GM19455 (cell line): ENCODE results near the gene HSPA12A.

ENCODE experiments used
- ATAC-seq: cut with Tn5 transposase; IDR thresholded peaks from one replicate; pipeline ENCODE4 v1.9.1; 2021; ENCODE audit not compliant: unreplicated experiment

Gene HSPA12A

GRCh38 chr10:116694927-116695268 lies 47.5 kb downstream of the HSPA12A start:
- ATAC-seq: no peak

- no peak for ATAC-seq
Observed at GRCh38 chr10:116694243-116694926, 48.0 kb downstream of the HSPA12A start.

DNA sequence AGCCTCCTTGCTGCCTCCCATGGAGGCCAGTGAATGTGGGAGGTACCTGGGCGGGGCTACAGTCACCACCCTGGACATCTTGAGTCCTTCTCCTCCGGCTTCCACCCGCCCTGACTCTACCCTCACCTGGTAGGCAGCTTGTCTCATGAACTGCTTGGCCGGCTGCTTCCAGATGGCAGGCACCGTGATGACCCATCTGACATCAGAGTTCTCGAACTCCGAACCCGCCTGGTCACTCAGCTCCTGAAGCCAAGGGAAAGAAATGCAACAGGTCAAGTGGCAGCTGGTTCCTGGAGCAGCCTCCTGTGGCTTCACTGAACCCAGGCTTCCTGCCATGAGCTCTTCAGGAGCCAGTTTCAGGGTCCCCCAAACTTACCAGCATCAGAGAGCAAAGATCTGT lies 50.1 kb downstream of the HSPA12A start:
- ATAC-seq: no peak

DNA sequence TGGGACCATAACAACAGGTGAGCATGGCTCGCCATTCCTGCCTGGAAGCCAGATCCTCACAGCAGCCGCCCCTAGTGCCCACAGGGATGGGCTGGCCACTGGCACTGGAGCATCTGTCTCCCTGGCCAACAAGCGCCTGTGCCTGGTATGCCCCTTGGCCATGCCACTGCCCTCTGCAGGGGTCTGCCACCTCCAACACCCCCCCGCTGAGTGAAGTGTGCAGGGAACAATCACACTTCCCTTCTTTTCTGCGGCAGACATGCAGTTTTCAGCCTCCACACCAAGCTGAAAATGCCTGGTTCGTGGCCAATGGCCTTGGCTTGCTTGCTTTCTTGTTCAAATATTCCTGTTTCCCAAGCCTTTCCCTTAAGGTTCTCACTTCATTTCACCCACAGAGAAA lies 50.7 kb downstream of the HSPA12A start:
- no peak for ATAC-seq

- no peak for ATAC-seq
Observed at GRCh38 chr10:116690356-116691322, 51.7 kb downstream of the HSPA12A start.

DNA sequence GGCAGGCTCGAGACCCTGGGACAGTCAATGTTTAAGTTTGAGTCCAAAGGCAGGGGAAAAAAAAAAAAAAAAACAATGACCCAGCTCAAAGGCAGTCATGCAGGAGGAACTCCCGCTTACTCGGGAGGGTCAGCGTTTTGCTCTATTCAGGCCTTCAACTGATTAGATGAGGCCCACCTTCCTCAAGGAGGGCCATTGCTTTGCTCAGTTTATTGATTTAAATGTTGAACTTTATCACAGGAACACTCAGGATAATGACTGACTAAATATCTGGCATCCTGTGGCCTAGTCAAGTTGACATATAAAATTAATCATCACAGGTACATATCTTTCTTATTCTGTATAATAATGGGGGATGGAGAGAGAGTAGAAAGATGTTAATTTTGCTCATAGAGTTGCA lies 52.6 kb downstream of the HSPA12A start:
- no peak for ATAC-seq

- ATAC-seq: no peak
Observed at GRCh38 chr10:116688741-116689495, 53.4 kb downstream of the HSPA12A start.

GRCh38 chr10:116688241-116688711 lies 54.1 kb downstream of the HSPA12A start:
- ATAC-seq: no peak

DNA sequence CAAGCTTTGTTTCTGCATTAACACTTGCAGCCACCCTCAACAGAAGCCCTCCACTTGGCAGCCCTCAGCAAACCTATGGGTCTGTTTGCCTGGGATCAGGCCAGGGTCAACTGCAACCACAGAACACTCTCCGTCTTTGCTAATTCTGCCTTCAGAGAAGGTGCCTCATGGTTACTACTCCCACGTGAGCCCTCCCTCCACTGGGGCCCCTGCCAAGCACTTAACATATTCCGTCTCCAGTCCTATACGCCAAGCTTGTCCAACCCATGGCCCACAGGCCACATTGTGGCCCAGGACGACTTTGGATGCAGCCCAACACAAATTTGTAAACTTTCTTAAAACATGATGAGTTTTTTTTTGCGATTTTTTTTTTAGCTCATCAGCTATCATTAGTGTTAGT lies 54.7 kb downstream of the HSPA12A start:
- ATAC-seq: no peak

GRCh38 chr10:116686632-116687031 lies 55.7 kb downstream of the HSPA12A start:
- no peak for ATAC-seq

- no peak for ATAC-seq
Observed at GRCh38 chr10:116685807-116686206, 56.6 kb downstream of the HSPA12A start.

- no peak for ATAC-seq
Observed at GRCh38 chr10:116684781-116685180, 57.6 kb downstream of the HSPA12A start.

DNA sequence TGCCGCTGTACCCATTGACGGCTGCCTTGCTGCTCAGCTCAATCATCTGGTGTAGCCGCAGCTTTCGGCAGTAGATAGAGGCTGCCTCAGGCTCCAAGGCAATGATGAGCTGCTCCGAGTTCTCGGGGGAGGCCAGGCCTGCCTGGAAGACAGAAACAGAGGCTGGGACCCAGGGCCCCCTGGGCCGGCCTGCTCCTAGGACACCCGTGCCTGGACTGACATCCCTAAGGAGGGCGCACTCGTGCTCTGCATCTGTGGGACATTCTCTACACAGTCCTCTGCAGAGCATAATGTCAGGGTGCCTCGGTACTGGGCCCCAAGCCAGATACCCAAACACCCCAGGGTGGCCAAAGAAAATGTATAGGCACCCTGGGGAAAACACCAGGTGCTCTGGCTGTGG lies 58.5 kb downstream of the HSPA12A start:
- ATAC-seq: no peak

DNA sequence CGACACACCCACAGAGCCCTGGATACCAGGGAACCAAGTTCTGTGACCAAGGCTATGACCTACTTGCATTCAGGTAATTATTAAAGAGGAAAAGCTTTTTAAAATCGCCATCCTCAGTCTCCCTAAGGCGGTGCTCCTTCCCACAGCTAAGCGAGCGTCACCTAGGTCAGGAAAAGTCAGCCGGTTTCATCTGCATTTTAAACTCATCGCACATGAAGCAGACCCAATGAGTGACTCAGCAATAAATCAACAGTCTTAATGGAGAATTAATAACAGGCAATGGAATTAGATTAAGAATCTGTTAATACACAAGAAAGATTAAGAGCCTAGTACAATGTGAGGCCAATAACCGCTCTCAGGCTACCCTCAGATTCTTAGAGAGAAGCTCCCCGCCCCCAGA lies 59.2 kb downstream of the HSPA12A start:
- ATAC-seq: no peak

DNA sequence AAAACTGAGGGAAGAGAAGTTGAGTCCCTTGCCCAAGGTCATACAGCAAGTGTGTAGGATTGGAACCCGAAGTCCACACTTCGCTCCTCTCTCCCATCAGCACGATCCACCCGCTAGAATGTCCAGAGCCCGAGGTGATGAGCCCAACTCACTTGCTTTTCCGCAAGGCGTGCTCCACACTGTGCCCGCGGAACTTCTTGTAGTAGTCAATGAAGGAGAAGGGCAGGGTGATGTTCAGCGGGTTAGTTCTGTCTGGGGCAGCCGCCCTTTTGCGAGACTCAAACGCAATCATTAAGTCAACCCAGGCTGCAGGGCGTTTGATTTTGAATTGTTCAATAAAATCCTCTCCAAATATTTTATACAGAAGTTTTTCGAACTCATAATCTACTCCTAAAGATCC lies 63.0 kb downstream of the HSPA12A start:
- no peak for ATAC-seq

GRCh38 chr10:116676633-116677032 lies 65.7 kb downstream of the HSPA12A start:
- ATAC-seq: no peak

- no peak for ATAC-seq
Observed at GRCh38 chr10:116676118-116676517, 66.2 kb downstream of the HSPA12A start.

- ATAC-seq: no peak
Observed at GRCh38 chr10:116674901-116675423, 67.4 kb downstream of the HSPA12A start.

GRCh38 chr10:116673866-116674265 lies 68.5 kb downstream of the HSPA12A start:
- no peak for ATAC-seq

- ATAC-seq: no peak
Observed at GRCh38 chr10:116672891-116673290, 69.5 kb downstream of the HSPA12A start.

DNA sequence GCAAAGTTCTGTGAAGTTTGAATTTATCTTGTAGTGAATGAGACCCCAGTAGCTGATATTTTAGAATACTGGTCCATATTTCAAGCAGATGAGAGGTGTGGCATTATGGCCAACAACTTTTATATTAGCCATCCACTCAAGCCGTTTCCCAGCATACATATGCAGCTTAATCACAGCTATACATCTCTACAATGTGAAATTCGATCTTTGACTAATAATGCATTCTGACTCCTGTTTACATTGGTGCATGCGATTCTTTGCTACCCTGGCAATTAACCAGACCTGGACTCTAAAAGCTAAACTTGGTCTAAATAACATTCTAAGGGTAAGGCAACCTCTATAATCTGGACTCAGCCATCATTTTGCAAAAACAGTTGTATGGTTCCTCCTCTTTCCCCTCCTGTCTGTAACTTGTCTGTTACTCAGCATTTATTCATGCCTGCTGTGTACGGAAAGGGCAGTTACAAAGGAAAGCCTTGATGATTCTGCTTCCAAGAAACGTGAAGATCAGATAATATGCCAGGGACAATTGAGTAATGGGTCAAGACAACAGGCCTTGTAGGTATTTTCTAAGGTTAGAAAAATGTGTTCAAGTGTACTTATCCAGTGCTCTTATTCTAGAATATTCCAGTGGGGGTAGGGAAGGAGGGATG lies 71.0 kb downstream of the HSPA12A start:
- ATAC-seq: no peak
